HG03442 (cell line): Measurements from ENCODE around the gene IGF2R.
"Not testable (repeated sequence)": the region's sequence is repeated elsewhere in the genome, so short reads cannot be mapped to it uniquely, and the experiment has no call there.

Source experiments
- ATAC-seq: cut with Tn5 transposase; IDR thresholded peaks from one replicate; pipeline ENCODE4 v1.9.1; 2021; ENCODE audit warnings: mild to moderate bottlenecking, moderate library complexity; ENCODE audit not compliant: unreplicated experiment

IGF2R gene

DNA sequence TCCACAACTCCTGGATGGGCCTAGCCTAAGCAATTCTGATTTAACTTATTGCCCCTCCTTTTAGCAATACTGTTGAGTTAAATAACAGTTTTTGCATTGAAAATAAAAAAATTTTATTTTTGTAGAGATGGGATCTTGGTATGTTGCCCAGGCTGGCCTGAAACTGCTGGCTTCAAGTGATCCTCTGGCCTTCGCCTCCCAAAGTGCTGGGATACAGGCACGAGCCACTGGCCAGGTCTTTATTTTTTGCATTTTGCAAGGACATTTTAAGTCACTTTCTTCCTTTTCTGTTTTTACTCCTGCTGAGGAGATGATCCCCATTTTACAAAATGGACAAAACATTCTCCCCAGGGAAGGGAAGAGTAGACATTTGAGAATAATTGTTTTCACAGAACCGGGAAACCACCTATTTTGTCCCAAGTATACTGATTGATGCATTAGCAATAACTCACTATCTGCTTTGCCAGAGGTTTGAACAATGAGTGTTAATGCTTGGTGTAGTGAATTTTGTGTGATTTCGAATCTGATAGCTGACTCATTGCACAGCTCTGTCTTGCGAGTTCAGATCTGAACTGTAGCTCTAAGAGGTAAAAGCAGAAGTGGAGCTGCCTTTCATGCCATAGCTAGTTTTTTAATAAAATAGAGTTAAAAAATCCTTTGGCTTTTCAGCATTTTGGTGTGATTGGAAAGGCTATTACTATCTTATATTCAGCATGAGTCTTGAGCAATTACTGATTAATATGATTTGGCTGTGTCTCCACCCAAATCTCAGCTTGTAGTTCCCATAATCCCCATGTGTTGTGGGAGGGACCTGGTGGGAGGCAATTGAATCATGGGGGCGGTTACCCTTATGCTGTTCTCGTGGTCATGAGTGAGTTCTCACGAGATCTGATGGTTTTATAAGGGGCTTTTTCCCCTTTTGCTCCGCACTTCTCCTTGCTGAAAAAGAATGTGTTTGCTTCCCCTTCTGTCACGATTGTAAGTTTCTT is 20.9 kb downstream of the IGF2R start:
- peak; percentile 86 for ATAC-seq

DNA sequence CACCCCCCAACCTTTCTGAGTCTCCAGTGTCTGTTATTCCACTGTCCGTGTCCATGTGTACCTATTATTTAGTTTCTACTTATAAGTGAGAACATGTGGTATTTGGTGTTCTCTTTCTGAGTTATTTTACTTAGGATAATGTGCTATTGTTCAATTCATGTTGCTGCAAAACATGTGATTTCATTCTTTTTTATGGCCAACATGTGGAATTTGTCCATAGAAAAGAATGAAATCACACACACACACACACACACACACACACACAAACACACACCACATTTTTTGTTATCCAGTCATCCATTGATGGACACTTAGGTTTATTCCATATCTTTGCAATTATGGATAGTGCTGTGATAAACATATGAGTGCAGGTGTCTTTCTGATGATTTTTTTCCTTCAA is 23.5 kb downstream of the IGF2R start:
- no peak for ATAC-seq

DNA sequence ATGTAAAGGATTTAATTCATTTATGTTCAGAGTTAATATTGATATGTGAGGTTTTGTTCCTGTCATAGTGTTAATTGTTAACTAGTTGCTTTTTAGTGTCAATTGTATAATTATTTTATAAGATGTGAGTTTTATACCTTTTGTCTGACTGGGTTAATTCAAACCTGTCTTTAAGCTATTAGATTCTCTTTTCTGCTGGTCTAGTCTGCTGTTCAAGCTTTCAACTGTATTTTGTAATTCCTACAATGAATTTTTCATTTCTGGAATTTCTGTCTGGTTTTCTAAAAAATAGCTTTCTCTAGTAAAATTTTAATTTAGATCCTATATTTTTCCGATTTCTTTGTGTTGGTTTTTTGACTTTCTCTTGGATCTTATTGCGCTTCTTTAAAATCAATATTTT is 26.5 kb downstream of the IGF2R start:
- ATAC-seq, result no peak

DNA sequence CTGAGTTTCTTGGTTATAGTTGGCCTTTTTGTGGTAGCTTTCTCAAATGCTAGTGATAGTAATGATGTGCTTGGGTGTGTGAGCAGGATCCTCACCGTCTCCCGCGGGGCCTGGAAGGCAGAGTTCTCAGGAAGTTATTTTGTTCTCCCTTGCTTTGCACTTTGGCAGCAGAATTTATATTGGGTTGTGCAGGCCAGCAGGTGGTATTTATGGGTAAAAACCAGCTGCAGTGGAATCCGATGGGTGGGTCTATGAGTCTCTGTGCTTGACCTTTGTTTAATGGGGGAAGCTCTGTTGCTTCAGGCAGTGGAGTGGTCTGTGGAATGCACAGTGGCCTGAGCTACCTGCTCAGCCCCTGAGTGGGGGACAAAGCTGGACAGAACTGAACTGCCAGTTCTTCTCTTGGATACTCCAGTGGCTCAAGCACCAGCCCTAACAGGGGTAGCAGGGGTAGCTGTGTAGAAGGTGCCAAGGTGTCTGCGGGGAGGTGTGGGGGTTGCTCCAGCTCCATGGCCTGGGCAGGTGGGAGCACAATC is 27.3 kb downstream of the IGF2R start:
- no peak for ATAC-seq

DNA sequence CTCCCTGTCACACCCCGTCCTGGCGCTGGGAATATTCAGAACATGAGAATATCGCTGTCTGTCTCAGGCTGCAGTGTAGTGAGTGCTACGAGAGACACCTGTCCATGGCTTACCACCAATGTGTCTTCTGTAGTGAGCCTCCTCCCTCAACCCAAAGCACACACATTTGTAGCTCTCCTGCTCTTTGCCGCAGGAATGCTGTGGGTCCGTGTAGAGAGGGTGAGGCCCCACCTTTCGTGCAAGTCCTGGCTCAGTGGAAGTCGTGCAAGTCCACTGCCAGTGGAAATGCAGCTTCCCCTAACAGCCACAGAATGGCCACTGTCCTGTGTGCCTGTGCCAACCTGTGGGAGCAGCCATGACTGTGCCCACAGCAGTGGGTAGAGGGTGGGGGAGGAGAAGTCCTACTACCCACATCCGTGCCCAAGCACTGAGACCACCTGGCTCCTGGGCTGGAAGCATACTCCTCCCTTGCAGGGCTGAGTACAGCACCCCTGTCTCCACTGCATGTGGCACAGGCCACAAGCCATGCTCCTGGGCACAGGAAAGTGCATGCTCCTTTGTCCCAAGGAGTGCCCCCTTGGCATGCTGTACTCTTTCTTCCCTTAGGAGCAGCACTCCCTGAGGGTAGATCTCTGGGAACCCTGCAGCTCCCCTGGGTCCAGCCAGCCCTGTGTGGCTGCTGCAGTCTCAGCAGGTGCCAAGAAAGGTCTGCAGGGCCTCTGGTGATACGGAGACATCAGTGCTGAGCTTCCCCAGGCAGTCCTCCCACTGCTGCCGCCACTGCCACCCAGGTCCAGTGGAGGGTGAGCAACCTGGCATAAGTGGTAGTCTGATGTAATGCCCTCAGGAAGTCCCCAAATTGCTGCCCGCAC is 28.0 kb downstream of the IGF2R start:
- ATAC-seq, result no peak

DNA sequence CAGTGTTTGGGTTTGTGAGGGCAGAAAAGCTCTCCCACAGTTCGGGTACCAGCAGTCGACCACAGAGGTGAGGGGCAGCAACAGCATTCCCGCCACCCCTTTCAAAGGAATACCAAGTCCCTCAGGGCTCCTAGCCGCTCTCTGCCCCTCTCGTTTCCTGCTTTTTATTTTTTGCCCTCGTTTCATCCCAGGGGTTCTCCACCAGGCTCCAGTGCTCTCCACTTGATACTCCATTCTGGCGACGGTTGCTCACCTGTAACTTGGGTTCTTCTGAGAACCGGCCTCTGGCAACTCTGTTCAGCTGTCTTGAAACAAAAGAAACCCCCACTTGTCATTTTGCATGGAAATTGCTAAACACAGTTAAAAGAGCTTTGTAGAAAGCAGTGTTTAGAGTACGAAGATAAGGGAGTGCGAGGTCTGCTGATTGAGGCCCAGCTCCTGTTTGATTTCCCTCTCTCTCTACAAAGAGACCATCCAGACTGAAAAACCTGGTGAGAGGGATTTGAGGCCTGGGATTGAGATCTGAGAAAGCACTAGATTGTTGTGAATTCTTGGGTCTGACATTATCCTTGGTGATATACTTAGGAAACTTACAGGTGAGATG is 28.7 kb downstream of the IGF2R start:
- no peak for ATAC-seq

DNA sequence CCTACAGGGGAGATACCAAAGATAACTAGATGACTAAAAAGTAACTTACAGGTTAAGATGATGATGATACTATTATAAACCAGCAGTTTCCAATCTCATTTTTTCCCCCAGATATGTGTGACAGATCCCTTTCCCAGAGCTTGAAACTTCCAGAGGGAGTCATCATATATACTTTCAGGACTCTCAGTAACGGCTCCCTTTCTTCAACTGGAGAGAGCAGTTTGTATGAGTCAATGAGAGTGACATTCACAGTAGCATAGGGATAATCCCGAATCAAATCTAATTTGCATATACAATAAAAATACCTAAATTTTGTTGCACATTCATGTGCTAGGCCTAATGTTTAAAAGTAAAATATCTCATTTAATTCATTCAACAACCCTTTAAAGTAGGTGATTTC is 29.7 kb downstream of the IGF2R start:
- no peak for ATAC-seq

DNA sequence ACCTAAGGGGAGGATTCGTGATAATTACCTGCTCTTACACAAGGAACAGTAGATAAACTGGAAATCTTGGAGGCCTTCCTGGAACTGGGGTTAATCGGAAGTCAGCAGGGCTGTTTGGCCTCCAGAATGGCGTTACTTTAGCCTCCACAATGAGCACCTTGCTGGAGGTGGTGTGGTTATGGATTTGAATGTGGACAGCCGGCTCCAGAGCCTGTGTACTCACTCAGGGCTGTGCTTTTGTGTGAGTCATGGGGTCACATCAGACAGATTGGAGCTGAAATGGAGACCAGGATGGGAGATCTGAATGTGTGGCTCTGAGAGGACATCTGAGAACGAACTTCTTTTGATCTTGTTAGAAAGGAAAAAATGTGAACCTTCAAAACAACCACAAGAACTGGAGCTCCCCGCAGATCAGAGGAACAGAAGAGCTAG is 30.4 kb downstream of the IGF2R start:
- no peak for ATAC-seq

DNA sequence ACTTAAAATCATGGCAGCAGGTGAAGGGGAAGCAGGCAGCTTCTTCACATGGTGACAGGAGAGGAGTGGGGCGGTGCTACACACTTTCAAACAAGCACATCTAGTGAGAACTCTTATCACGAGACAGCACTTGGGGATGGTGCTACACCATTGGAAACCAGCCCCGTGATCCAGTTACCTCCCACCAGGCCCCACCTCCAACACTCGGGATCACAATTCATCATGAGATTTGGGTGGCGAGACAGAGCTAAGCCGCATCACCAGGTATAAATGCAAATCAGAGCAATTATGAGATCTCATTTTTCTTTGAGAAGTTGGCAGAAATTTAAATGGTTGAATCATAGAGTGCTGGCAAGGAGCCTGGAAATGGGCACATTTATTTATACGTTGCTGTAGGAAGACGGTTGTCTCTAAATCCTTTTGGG is 31.4 kb downstream of the IGF2R start:
- no peak for ATAC-seq

DNA sequence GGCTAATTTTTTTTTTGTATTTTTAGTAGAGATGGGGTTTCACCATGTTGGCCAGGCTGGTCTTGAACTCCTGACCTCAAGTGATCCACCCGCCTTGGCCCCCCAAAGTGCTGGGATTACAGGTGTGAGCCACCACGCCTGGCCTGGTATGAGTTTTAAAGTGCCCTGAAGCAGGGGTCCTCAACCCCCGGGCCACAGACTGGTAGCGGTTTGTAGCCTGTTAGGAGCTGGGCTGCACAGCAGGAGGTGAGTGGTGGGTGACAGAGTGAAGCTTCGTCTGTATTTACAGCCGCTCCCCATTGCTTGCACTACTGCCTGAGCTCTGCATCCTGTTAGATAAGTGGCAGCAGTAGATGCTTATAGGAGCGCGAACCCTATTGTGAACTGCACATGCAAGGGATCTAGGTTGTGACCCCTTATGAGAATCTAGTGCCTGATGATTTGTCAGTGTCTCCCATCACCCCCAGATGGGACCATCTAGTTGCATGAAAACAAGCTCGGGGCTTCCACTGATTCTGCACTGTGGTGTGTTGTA is 32.1 kb downstream of the IGF2R start:
- ATAC-seq, result not testable (repeated sequence)

DNA sequence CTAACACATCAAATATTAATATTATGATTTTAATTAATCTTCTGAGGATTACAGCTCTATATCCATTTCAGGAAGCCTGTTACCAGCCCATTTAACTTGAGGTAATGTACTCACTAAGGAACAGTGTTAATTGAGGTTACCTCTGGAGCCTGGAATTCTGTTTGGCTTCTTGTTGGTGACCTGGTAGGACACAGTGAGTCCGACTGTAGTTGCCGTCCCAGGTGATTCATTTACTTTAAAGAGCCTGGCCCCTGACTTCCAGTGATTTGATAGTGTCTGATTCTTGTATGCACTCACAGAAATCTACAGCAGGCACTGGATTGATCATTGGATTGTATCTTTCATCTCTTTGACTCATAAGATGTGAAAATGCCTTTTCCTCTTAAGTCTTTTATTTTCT is 34.0 kb downstream of the IGF2R start:
- ATAC-seq, result no peak

DNA sequence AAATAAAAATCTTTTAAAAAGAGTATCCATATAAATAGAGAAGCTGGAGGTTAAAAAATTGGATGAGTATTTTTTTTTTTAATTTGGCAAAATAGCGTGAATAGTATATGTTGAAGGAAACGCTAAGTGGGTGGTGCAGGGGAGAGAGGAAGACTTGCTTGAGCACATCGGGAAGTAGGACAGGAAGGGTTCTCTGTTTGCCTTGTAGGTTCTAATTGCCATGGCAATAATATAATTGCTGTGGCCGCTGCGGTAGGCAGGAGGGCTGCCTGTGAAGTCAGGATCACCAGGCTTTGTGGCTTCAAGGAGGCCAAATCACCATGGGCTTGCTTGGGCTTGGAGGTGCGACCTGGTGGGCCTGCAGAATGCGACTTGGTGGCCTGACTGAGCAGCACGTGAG is 35.1 kb downstream of the IGF2R start:
- no peak for ATAC-seq

DNA sequence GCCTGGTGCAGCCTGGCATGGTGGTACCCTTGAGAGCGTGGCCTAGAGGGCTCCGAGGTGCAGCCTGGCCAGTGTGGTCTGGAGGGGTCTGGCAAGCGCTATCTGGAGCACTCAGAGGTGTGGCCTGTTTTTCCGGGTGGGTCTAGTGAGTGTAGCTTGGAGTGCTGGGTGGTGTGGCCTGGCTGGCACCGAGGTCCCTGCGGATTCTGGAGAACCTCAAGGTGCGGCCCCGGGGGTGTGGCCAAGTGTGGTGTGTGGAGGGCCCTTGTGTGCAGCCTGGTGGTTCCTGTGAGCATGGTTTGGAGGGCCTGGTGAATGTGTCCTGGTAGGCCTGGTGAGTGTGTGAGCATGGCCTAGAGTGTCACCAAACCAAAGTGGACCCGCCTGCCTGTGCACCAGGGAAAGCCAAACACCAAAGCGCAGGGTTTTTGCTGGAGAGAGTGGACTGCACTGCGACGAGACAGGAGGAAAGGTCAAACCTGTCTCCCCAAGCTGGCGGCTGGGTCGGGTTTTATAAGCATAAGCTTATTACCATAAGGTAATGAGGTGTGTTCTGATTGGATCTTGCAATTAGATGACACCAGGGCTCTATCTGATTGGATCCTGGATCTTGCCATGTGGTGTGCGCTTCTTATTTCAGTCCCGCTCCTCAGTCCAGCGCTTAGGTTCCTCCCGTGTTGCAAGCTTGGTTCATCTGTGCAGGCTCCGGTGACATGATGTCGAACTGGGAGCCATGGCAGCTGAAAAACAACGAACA is 35.7 kb downstream of the IGF2R start:
- ATAC-seq, result no peak

DNA sequence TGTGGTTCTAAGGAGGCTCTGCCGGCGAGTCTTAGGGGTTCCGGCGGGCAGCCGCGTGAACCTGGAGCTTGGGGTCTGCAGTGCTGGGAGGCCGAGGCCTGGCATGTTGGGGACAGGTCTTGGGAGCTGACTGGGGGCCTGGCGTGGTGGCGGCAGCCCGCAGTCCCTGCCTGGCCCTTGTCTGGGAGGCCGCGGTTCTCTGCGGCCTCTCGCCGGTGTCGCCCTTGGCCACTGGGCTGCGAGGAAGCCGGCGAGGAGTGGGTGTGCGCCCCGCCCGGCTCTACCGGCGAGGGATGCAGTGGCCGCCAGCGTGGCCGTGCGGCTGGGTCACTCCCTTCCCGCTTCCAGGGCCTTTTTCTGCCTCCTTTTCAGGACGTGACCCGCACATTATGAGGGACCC is 36.3 kb downstream of the IGF2R start:
- no peak for ATAC-seq

DNA sequence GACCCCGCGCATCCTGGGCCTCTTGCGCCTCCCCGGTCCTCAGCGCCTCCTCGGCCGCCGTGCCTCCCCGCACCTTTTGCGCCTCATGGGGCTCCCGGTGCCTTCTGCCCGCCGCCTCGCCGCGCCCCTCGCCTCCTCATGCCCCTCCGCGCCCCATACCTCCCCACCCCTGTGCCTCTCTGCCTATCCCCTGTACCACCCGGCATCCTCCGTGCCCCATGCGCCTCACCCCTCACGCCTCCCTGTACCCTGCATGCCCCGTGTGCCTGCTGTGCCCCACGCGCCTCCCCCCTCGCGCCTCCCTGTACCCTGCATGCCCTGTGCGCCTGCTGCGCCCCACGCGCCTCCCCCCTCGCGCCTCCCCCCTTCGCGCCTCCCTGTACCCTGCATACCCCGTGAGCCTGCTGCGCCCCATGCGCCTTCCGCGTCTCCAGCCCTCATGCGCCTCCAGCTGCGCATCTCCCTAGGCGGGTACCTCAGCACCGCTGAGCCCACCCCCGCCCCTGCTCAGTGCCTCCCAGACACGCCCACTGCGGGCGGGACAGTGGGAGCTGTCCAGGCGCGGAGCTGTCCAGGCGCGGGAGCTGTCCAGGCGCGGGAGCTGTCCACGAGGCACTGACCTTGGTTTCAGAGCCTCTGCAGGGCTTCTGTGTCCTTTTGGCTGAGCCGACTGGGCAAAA is 37.1 kb downstream of the IGF2R start:
- no peak for ATAC-seq

DNA sequence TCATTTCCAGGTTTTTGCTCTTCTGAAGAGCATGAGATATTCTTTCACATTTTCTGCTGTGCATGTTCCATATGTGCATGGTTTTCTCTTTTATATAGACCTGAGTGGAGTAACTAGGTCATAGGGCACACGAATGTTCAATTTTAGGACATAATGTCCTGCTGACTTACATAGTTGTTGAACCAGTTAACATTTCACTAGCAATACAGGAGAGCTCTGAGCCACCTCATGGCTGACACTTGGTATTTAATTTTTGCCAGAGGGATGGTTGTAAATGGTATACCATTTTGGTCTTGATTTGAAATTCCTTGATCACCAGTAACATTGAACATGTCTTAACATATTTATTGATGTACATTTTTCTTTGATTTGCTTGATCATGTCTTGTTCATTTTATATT is 38.3 kb downstream of the IGF2R start:
- ATAC-seq, result no peak

DNA sequence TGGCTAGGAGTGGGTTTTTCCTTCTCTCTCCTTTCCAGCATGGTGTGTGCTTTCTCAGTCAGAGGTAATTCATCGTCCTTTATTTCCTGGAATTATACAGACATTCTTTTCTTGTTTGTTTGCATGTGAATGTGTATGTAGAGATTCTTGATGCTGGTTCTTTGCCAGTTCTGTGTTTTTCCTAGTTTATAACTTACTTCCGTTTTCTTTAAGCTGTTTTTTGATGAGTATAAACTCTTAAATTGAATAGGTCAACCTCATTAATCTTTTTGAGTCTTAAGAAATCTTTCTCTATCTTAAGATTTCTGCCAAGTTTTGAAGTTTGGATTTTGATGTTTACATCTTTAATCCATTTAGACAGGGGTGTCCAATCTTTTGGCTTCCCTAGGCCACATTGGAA is 38.7 kb downstream of the IGF2R start:
- no peak for ATAC-seq

DNA sequence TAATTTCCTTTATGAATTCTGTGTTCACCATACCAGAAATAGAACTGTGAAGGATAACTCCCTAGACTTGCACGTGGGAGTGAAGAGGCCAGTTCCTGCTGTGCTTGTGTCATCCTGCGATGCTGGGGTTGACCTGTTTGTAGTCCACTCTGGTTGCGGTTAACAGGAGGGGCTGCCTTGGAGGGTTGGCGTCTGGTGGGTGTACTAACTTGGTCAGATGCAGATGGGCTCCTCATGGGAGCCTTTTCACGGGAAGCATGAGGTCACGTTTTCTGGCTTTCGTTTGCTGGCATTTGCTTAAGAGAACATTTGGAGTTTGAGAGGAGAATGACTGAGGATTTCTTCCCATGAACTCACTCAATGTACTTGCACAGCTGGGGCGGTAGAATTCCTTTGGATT is 41.2 kb downstream of the IGF2R start:
- ATAC-seq, result no peak
